ENCODE measurements around the gene PPARG.

Gene PPARG

GRCh38 chr3:12425850-12426579 lies 137.1 kb downstream of the PPARG start:
- no peak overlapping the region for H3K4me3 ChIP-seq (ENCODE audit: low read depth in 1 of 2, low read length in 2 of 2)
- no peaks in the 10 kb centered on the region for H3K4me1 ChIP-seq (ENCODE audit: insufficient read depth, low read length)
- no peak overlapping the region for H3K9ac ChIP-seq (ENCODE audit: low read length)

GRCh38 chr3:12427551-12427950 lies 138.7 kb downstream of the PPARG start:
- peaks cover 0 to 4% of the 10 kb centered on the region in 2 donors for H3K27me3 ChIP-seq (ENCODE audit: control insufficient read depth in 1 of 2, insufficient read depth in 2 of 2, low read length in 2 of 2)
- no peaks in the 10 kb centered on the region for H3K4me1 ChIP-seq (ENCODE audit: insufficient read depth, low read length)
- H3K9ac ChIP-seq (ENCODE audit: low read length) = no peak overlapping the region
- H3K27ac ChIP-seq (ENCODE audit: low read depth, low read length) = no peak overlapping the region
- no peaks in the 10 kb centered on the region for H3K36me3 ChIP-seq (ENCODE audit: insufficient read depth, low read length)
- H3K9me3 ChIP-seq (ENCODE audit: low read length) = no peaks in the 10 kb centered on the region
- H3K4me3 ChIP-seq (ENCODE audit: low read depth in 1 of 2, low read length in 2 of 2) = no peak overlapping the region

More at GRCh38 chr3:12425850-12426579, 137.1 kb downstream of the PPARG start:
- Histone ChIP-seq H3K9me3 (ENCODE audit: low read length) (no peaks in the 10 kb centered on the region), H3K27me3 (ENCODE audit: control insufficient read depth in 1 of 2, insufficient read depth in 2 of 2, low read length in 2 of 2) (peaks cover 0 to 4% of the 10 kb centered on the region in 2 donors), H3K27ac (ENCODE audit: low read depth, low read length) (no peak overlapping the region), H3K36me3 (ENCODE audit: insufficient read depth, low read length) (no peaks in the 10 kb centered on the region)

GRCh38 chr3:12428126-12428525 lies 139.3 kb downstream of the PPARG start:
- H3K4me1 ChIP-seq (ENCODE audit: insufficient read depth, low read length) = no peaks in the 10 kb centered on the region
- H3K27me3 ChIP-seq (ENCODE audit: control insufficient read depth in 1 of 2, insufficient read depth in 2 of 2, low read length in 2 of 2) = peaks cover 0 to 4% of the 10 kb centered on the region in 2 donors
- H3K4me3 ChIP-seq (ENCODE audit: low read depth in 1 of 2, low read length in 2 of 2) = no peak overlapping the region
- H3K36me3 ChIP-seq (ENCODE audit: insufficient read depth, low read length) = no peaks in the 10 kb centered on the region
- H3K27ac ChIP-seq (ENCODE audit: low read depth, low read length) = no peak overlapping the region
- no peaks in the 10 kb centered on the region for H3K9me3 ChIP-seq (ENCODE audit: low read length)
- no peak overlapping the region for H3K9ac ChIP-seq (ENCODE audit: low read length)

GRCh38 chr3:12430086-12430485 lies 141.2 kb downstream of the PPARG start:
- Histone ChIP-seq H3K9me3 (ENCODE audit: low read length) (no peaks in the 10 kb centered on the region), H3K27me3 (ENCODE audit: control insufficient read depth in 1 of 2, insufficient read depth in 2 of 2, low read length in 2 of 2) (peaks cover 0 to 4% of the 10 kb centered on the region in 2 donors), H3K4me3 (ENCODE audit: low read depth in 1 of 2, low read length in 2 of 2) (no peak overlapping the region), H3K4me1 (ENCODE audit: insufficient read depth, low read length) (no peaks in the 10 kb centered on the region), H3K27ac (ENCODE audit: low read depth, low read length) (no peak overlapping the region), H3K9ac (ENCODE audit: low read length) (no peak overlapping the region), H3K36me3 (ENCODE audit: insufficient read depth, low read length) (no peaks in the 10 kb centered on the region)

GRCh38 chr3:12433823-12434222 lies 145.0 kb downstream of the PPARG start:
- no peak overlapping the region for H3K4me3 ChIP-seq (ENCODE audit: low read depth in 1 of 2, low read length in 2 of 2)
- no peak overlapping the region for H3K9ac ChIP-seq (ENCODE audit: low read length)
- H3K4me1 ChIP-seq (ENCODE audit: insufficient read depth, low read length) = peaks cover 5% of the 10 kb centered on the region
- H3K27me3 ChIP-seq (ENCODE audit: control insufficient read depth in 1 of 2, insufficient read depth in 2 of 2, low read length in 2 of 2) = no peaks in the 10 kb centered on the region
- H3K27ac ChIP-seq (ENCODE audit: low read depth, low read length) = no peak overlapping the region
- H3K9me3 ChIP-seq (ENCODE audit: low read length) = no peaks in the 10 kb centered on the region
- no peaks in the 10 kb centered on the region for H3K36me3 ChIP-seq (ENCODE audit: insufficient read depth, low read length)

GRCh38 chr3:12436514-12437220 lies 147.8 kb downstream of the PPARG start:
- Histone ChIP-seq H3K9ac (ENCODE audit: low read length) (no peak overlapping the region), H3K27ac (ENCODE audit: low read depth, low read length) (no peak overlapping the region), H3K4me1 (ENCODE audit: insufficient read depth, low read length) (peaks cover 9% of the 10 kb centered on the region), H3K36me3 (ENCODE audit: insufficient read depth, low read length) (no peaks in the 10 kb centered on the region), H3K9me3 (ENCODE audit: low read length) (no peaks in the 10 kb centered on the region), H3K27me3 (ENCODE audit: control insufficient read depth in 1 of 2, insufficient read depth in 2 of 2, low read length in 2 of 2) (no peaks in the 10 kb centered on the region), H3K4me3 (ENCODE audit: low read depth in 1 of 2, low read length in 2 of 2) (no peak overlapping the region)

- Histone ChIP-seq H3K4me1 (ENCODE audit: insufficient read depth, low read length) (peaks cover 9% of the 10 kb centered on the region), H3K27me3 (ENCODE audit: control insufficient read depth in 1 of 2, insufficient read depth in 2 of 2, low read length in 2 of 2) (no peaks in the 10 kb centered on the region), H3K27ac (ENCODE audit: low read depth, low read length) (no peak overlapping the region), H3K9me3 (ENCODE audit: low read length) (no peaks in the 10 kb centered on the region), H3K36me3 (ENCODE audit: insufficient read depth, low read length) (no peaks in the 10 kb centered on the region), H3K4me3 (ENCODE audit: low read depth in 1 of 2, low read length in 2 of 2) (no peak overlapping the region), H3K9ac (ENCODE audit: low read length) (no peak overlapping the region)
Observed at GRCh38 chr3:12437221-12437605, 148.3 kb downstream of the PPARG start.

- H3K9me3 ChIP-seq (ENCODE audit: low read length) = no peaks in the 10 kb centered on the region
Observed at GRCh38 chr3:12437861-12438260, 149.0 kb downstream of the PPARG start.

GRCh38 chr3:12438318-12438717 lies 149.4 kb downstream of the PPARG start:
- Histone ChIP-seq H3K27ac (ENCODE audit: low read depth, low read length) (no peak overlapping the region), H3K27me3 (ENCODE audit: control insufficient read depth in 1 of 2, insufficient read depth in 2 of 2, low read length in 2 of 2) (no peaks in the 10 kb centered on the region), H3K4me1 (ENCODE audit: insufficient read depth, low read length) (peaks cover 9% of the 10 kb centered on the region)

More at GRCh38 chr3:12437861-12438260, 149.0 kb downstream of the PPARG start:
- Histone ChIP-seq H3K36me3 (ENCODE audit: insufficient read depth, low read length) (no peaks in the 10 kb centered on the region), H3K27me3 (ENCODE audit: control insufficient read depth in 1 of 2, insufficient read depth in 2 of 2, low read length in 2 of 2) (no peaks in the 10 kb centered on the region), H3K4me3 (ENCODE audit: low read depth in 1 of 2, low read length in 2 of 2) (no peak overlapping the region), H3K4me1 (ENCODE audit: insufficient read depth, low read length) (peaks cover 9% of the 10 kb centered on the region), H3K9ac (ENCODE audit: low read length) (no peak overlapping the region), H3K27ac (ENCODE audit: low read depth, low read length) (no peak overlapping the region)

GRCh38 chr3:12439161-12439940 lies 150.5 kb downstream of the PPARG start:
- H3K27me3 ChIP-seq (ENCODE audit: control insufficient read depth in 1 of 2, insufficient read depth in 2 of 2, low read length in 2 of 2) = peaks cover 0 to 6% of the 10 kb centered on the region in 2 donors
- H3K4me1 ChIP-seq (ENCODE audit: insufficient read depth, low read length) = peaks cover 9% of the 10 kb centered on the region
- H3K9me3 ChIP-seq (ENCODE audit: low read length) = no peaks in the 10 kb centered on the region
- no peak overlapping the region for H3K27ac ChIP-seq (ENCODE audit: low read depth, low read length)
- no peaks in the 10 kb centered on the region for H3K36me3 ChIP-seq (ENCODE audit: insufficient read depth, low read length)
- H3K4me3 ChIP-seq (ENCODE audit: low read depth in 1 of 2, low read length in 2 of 2) = no peak overlapping the region
- no peak overlapping the region for H3K9ac ChIP-seq (ENCODE audit: low read length)

More at GRCh38 chr3:12438318-12438717, 149.4 kb downstream of the PPARG start:
- Histone ChIP-seq H3K9me3 (ENCODE audit: low read length) (no peaks in the 10 kb centered on the region), H3K36me3 (ENCODE audit: insufficient read depth, low read length) (no peaks in the 10 kb centered on the region), H3K9ac (ENCODE audit: low read length) (no peak overlapping the region), H3K4me3 (ENCODE audit: low read depth in 1 of 2, low read length in 2 of 2) (no peak overlapping the region)

- Histone ChIP-seq H3K27me3 (ENCODE audit: control insufficient read depth in 1 of 2, insufficient read depth in 2 of 2, low read length in 2 of 2) (peaks cover 0 to 10% of the 10 kb centered on the region in 2 donors), H3K36me3 (ENCODE audit: insufficient read depth, low read length) (no peaks in the 10 kb centered on the region), H3K4me1 (ENCODE audit: insufficient read depth, low read length) (peaks cover 9% of the 10 kb centered on the region), H3K4me3 (ENCODE audit: low read depth in 1 of 2, low read length in 2 of 2) (no peak overlapping the region), H3K9ac (ENCODE audit: low read length) (no peak overlapping the region), H3K9me3 (ENCODE audit: low read length) (no peaks in the 10 kb centered on the region), H3K27ac (ENCODE audit: low read depth, low read length) (no peak overlapping the region)
Observed at GRCh38 chr3:12440927-12441714, 152.3 kb downstream of the PPARG start.
